ENCODE measurements around the gene PLK3.

Gene PLK3

GRCh38 chr1:44839576-44839975 lies 39.4 kb downstream of the PLK3 start:
- no peak for DNase-seq
- no peaks in the 10 kb centered on the region for H3K27me3 ChIP-seq (replicated peaks; ENCODE audit: control insufficient read depth, insufficient read depth, low read length, poor library complexity, severe bottlenecking)
- H3K9me3 ChIP-seq (ENCODE audit: control insufficient read depth, low read length) = no peaks in the 10 kb centered on the region
- H3K36me3 ChIP-seq (ENCODE audit: control insufficient read depth, insufficient read depth, low read length) = no peaks in the 10 kb centered on the region
- H3K4me3 ChIP-seq (ENCODE audit: insufficient read depth, low read depth, low read length, poor library complexity, severe bottlenecking) = no peak overlapping the region
- H3K4me1 ChIP-seq (ENCODE audit: control insufficient read depth, insufficient read depth, low read length, poor library complexity, severe bottlenecking) = peaks cover 9% of the 10 kb centered on the region
- no peak overlapping the region for H3K27ac ChIP-seq (ENCODE audit: insufficient read depth, low read length, poor library complexity, severe bottlenecking)

DNA sequence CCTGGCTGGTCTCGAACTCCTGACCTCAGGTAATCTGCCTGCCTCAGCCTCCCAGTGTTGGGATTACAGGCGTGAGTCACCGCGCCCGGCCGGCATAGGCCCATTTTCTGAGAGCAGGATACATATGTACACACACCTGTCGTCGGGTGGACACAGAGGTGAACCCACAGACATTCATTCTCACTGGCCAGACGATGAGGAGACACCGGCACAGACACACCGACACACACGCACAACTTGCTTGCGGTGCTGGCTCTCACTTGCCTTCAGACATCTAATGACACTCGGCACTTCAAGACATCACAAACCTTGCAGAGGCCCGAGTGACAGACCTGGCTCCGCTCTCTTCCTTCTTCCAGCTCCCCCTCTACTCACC lies 42.3 kb downstream of the PLK3 start:
- Histone ChIP-seq H3K4me3 (ENCODE audit: insufficient read depth, low read depth, low read length, poor library complexity, severe bottlenecking) (peak overlapping the region; percentile 42), H3K27me3 (replicated peaks; ENCODE audit: control insufficient read depth, insufficient read depth, low read length, poor library complexity, severe bottlenecking) (no peaks in the 10 kb centered on the region), H3K4me1 (ENCODE audit: control insufficient read depth, insufficient read depth, low read length, poor library complexity, severe bottlenecking) (peaks cover 9% of the 10 kb centered on the region), H3K9me3 (ENCODE audit: control insufficient read depth, low read length) (no peaks in the 10 kb centered on the region), H3K27ac (ENCODE audit: insufficient read depth, low read length, poor library complexity, severe bottlenecking) (no peak overlapping the region), H3K36me3 (ENCODE audit: control insufficient read depth, insufficient read depth, low read length) (no peaks in the 10 kb centered on the region)
- no peak for DNase-seq

- Histone ChIP-seq H3K4me3 (ENCODE audit: insufficient read depth, low read depth, low read length, poor library complexity, severe bottlenecking) (peak within 1 kb of the TSS; percentile 42), H3K4me1 (ENCODE audit: control insufficient read depth, insufficient read depth, low read length, poor library complexity, severe bottlenecking) (peaks cover 9% of the 10 kb centered on the region), H3K27ac (ENCODE audit: insufficient read depth, low read length, poor library complexity, severe bottlenecking) (no peak within 1 kb of the TSS), H3K36me3 (ENCODE audit: control insufficient read depth, insufficient read depth, low read length) (no peaks in the 10 kb centered on the region), H3K9me3 (ENCODE audit: control insufficient read depth, low read length) (no peaks in the 10 kb centered on the region), H3K27me3 (replicated peaks; ENCODE audit: control insufficient read depth, insufficient read depth, low read length, poor library complexity, severe bottlenecking) (no peaks in the 10 kb centered on the region)
- no peak for DNase-seq
These were observed 42.9 kb downstream of the PLK3 start, which contains the start of gene PTCH2 for GRCh38 chr1:44842862-44843655. Gene PTCH2, minus strand, starts transcription at chr1:44843253. Its CDS starts 321 bp downstream, at chr1:44842932.

DNA sequence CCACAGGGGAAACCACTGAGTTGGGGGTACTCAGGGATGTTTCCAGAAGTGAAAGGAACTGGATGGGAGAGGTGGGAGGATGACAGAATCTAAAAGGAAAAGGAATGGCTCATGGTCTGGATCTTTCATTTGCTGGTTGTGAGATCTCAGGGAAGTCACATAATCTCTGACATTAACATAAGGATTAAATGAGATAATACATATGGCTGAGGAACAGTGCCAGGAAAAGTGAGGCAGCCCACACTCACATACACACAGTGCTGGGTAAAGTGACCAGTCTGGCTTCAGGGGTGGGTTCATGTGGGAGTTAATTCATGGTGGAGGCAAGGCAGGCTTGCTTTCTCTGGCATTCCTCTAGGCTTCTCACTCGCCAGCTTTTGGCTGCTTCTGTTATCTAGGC lies 46.8 kb downstream of the PLK3 start:
- DNase-seq = no peak
- H3K27ac ChIP-seq (ENCODE audit: insufficient read depth, low read length, poor library complexity, severe bottlenecking) = no peak overlapping the region
- H3K27me3 ChIP-seq (replicated peaks; ENCODE audit: control insufficient read depth, insufficient read depth, low read length, poor library complexity, severe bottlenecking) = no peaks in the 10 kb centered on the region
- H3K4me3 ChIP-seq (ENCODE audit: insufficient read depth, low read depth, low read length, poor library complexity, severe bottlenecking) = no peak overlapping the region
- peaks cover 9% of the 10 kb centered on the region for H3K4me1 ChIP-seq (ENCODE audit: control insufficient read depth, insufficient read depth, low read length, poor library complexity, severe bottlenecking)
- no peaks in the 10 kb centered on the region for H3K36me3 ChIP-seq (ENCODE audit: control insufficient read depth, insufficient read depth, low read length)
- no peaks in the 10 kb centered on the region for H3K9me3 ChIP-seq (ENCODE audit: control insufficient read depth, low read length)

DNA sequence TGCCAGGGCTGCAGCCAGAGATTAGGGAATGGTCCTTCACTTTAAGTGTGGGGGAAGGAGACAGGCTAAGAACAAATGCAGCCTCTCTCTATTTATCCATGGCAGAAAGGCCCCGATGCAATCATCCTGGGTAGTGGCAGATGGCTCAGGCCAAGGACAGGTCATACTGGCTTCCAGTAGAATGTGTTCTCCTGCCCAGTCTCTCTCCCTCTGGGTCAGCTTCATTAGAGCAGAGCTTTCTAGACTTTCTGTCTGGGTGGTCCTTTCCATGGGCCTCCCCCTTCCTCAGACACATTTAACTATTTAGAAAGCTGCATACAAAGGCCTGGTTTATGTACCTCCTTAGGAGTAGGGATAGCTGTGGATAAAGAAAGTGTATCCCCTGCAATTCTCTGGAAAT lies 47.7 kb downstream of the PLK3 start:
- Histone ChIP-seq H3K27ac (ENCODE audit: insufficient read depth, low read length, poor library complexity, severe bottlenecking) (no peak overlapping the region), H3K4me1 (ENCODE audit: control insufficient read depth, insufficient read depth, low read length, poor library complexity, severe bottlenecking) (peaks cover 5% of the 10 kb centered on the region), H3K9me3 (ENCODE audit: control insufficient read depth, low read length) (no peaks in the 10 kb centered on the region), H3K27me3 (replicated peaks; ENCODE audit: control insufficient read depth, insufficient read depth, low read length, poor library complexity, severe bottlenecking) (no peaks in the 10 kb centered on the region), H3K36me3 (ENCODE audit: control insufficient read depth, insufficient read depth, low read length) (no peaks in the 10 kb centered on the region), H3K4me3 (ENCODE audit: insufficient read depth, low read depth, low read length, poor library complexity, severe bottlenecking) (no peak overlapping the region)
- no peak for DNase-seq

- Histone ChIP-seq H3K4me3 (ENCODE audit: insufficient read depth, low read depth, low read length, poor library complexity, severe bottlenecking) (no peak overlapping the region), H3K27ac (ENCODE audit: insufficient read depth, low read length, poor library complexity, severe bottlenecking) (no peak overlapping the region), H3K36me3 (ENCODE audit: control insufficient read depth, insufficient read depth, low read length) (no peaks in the 10 kb centered on the region), H3K9me3 (ENCODE audit: control insufficient read depth, low read length) (no peaks in the 10 kb centered on the region), H3K27me3 (replicated peaks; ENCODE audit: control insufficient read depth, insufficient read depth, low read length, poor library complexity, severe bottlenecking) (no peaks in the 10 kb centered on the region), H3K4me1 (ENCODE audit: control insufficient read depth, insufficient read depth, low read length, poor library complexity, severe bottlenecking) (no peaks in the 10 kb centered on the region)
- DNase-seq = no peak
These were observed 48.4 kb downstream of the PLK3 start for GRCh38 chr1:44848456-44849181.

- no peak for DNase-seq
- no peaks in the 10 kb centered on the region for H3K36me3 ChIP-seq (ENCODE audit: control insufficient read depth, insufficient read depth, low read length)
- no peaks in the 10 kb centered on the region for H3K27me3 ChIP-seq (replicated peaks; ENCODE audit: control insufficient read depth, insufficient read depth, low read length, poor library complexity, severe bottlenecking)
- H3K4me1 ChIP-seq (ENCODE audit: control insufficient read depth, insufficient read depth, low read length, poor library complexity, severe bottlenecking) = no peaks in the 10 kb centered on the region
- no peaks in the 10 kb centered on the region for H3K9me3 ChIP-seq (ENCODE audit: control insufficient read depth, low read length)
- no peak overlapping the region for H3K4me3 ChIP-seq (ENCODE audit: insufficient read depth, low read depth, low read length, poor library complexity, severe bottlenecking)
- no peak overlapping the region for H3K27ac ChIP-seq (ENCODE audit: insufficient read depth, low read length, poor library complexity, severe bottlenecking)
These were observed 49.5 kb downstream of the PLK3 start for GRCh38 chr1:44849575-44850132.

GRCh38 chr1:44851308-44851707 lies 51.1 kb downstream of the PLK3 start:
- no peaks in the 10 kb centered on the region for H3K9me3 ChIP-seq (ENCODE audit: control insufficient read depth, low read length)

GRCh38 chr1:44853201-44853600 lies 53.0 kb downstream of the PLK3 start:
- no peak overlapping the region for H3K27ac ChIP-seq (ENCODE audit: insufficient read depth, low read length, poor library complexity, severe bottlenecking)
- H3K9me3 ChIP-seq (ENCODE audit: control insufficient read depth, low read length) = no peaks in the 10 kb centered on the region
- no peaks in the 10 kb centered on the region for H3K4me1 ChIP-seq (ENCODE audit: control insufficient read depth, insufficient read depth, low read length, poor library complexity, severe bottlenecking)
- no peaks in the 10 kb centered on the region for H3K36me3 ChIP-seq (ENCODE audit: control insufficient read depth, insufficient read depth, low read length)
- no peak overlapping the region for H3K4me3 ChIP-seq (ENCODE audit: insufficient read depth, low read depth, low read length, poor library complexity, severe bottlenecking)
- DNase-seq = no peak
- H3K27me3 ChIP-seq (replicated peaks; ENCODE audit: control insufficient read depth, insufficient read depth, low read length, poor library complexity, severe bottlenecking) = no peaks in the 10 kb centered on the region

More at GRCh38 chr1:44851308-44851707, 51.1 kb downstream of the PLK3 start:
- no peak overlapping the region for H3K27ac ChIP-seq (ENCODE audit: insufficient read depth, low read length, poor library complexity, severe bottlenecking)
- DNase-seq = no peak
- H3K4me3 ChIP-seq (ENCODE audit: insufficient read depth, low read depth, low read length, poor library complexity, severe bottlenecking) = no peak overlapping the region
- no peaks in the 10 kb centered on the region for H3K36me3 ChIP-seq (ENCODE audit: control insufficient read depth, insufficient read depth, low read length)
- H3K27me3 ChIP-seq (replicated peaks; ENCODE audit: control insufficient read depth, insufficient read depth, low read length, poor library complexity, severe bottlenecking) = no peaks in the 10 kb centered on the region
- no peaks in the 10 kb centered on the region for H3K4me1 ChIP-seq (ENCODE audit: control insufficient read depth, insufficient read depth, low read length, poor library complexity, severe bottlenecking)

DNA sequence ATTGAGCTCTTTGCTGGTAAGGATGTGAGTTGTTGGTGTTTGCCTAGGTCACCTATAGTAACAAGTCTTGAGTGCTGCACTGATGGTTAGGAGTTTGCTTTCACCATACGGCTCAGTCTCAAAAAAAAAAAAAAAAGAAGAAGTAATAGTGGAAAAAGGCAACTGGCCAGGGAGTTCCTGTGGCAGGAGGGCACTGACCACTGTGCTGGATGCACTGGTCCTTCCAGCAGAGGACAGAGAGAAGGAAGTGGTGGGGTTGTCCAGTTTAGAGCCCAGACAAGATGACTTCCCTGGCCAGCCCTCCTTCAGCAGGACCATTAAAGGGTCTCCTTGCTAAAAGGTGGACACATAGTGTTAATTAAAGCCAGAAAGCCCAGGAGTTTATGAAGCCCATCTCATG lies 54.8 kb downstream of the PLK3 start:
- no peak overlapping the region for H3K27ac ChIP-seq (ENCODE audit: insufficient read depth, low read length, poor library complexity, severe bottlenecking)
- H3K9me3 ChIP-seq (ENCODE audit: control insufficient read depth, low read length) = no peaks in the 10 kb centered on the region
- H3K4me1 ChIP-seq (ENCODE audit: control insufficient read depth, insufficient read depth, low read length, poor library complexity, severe bottlenecking) = no peaks in the 10 kb centered on the region
- H3K36me3 ChIP-seq (ENCODE audit: control insufficient read depth, insufficient read depth, low read length) = no peaks in the 10 kb centered on the region
- no peak for DNase-seq
- H3K27me3 ChIP-seq (replicated peaks; ENCODE audit: control insufficient read depth, insufficient read depth, low read length, poor library complexity, severe bottlenecking) = no peaks in the 10 kb centered on the region
- H3K4me3 ChIP-seq (ENCODE audit: insufficient read depth, low read depth, low read length, poor library complexity, severe bottlenecking) = no peak overlapping the region

Measured in effector memory CD4-positive, alpha-beta T cell (primary cell).